SK-N-SH (cell line): ENCODE data around the gene ZNF384.

ENCODE experiments used
- CHD2 ChIP-seq: fragments of 150-350 bp; IDR thresholded peaks from 2 replicates; pipeline ENCODE4 v1.6.1; 2018; ENCODE audit warnings: low read length; ENCODE audit not compliant: partially characterized antibody
- EP300 ChIP-seq, 2 experiments: IDR thresholded peaks; 2 replicates each; pipeline versions ENCODE4 v1.4.0 to v1.6.1; 2012; ENCODE audit warnings: borderline replicate concordance in 1 of 2, low read depth in 1 of 2, low read length in 1 of 2
- FOXJ3 ChIP-seq: sonication (generic); formaldehyde crosslinking; IDR thresholded peaks from 2 replicates; pipeline ENCODE4 v1.5.1; 2020; ENCODE audit warnings: mild to moderate bottlenecking, missing genetic modification reagents
- FOXM1 ChIP-seq: IDR thresholded peaks from 2 replicates; pipeline ENCODE4 v1.4.0; 2012; ENCODE audit warnings: low read depth, mild to moderate bottlenecking
- NFIC ChIP-seq: IDR thresholded peaks from 2 replicates; pipeline ENCODE4 v1.4.0; 2012; ENCODE audit warnings: borderline replicate concordance
- RAD21 ChIP-seq: IDR thresholded peaks from 2 replicates; pipeline ENCODE4 v1.6.1; 2012; ENCODE audit warnings: mild to moderate bottlenecking, low read length
- REST ChIP-seq: IDR thresholded peaks from 2 replicates; pipeline ENCODE4 v1.6.1; 2012; ENCODE audit warnings: mild to moderate bottlenecking, low read depth, low read length, moderate library complexity
- SMC3 ChIP-seq: IDR thresholded peaks from 2 replicates; pipeline ENCODE4 v1.6.1; 2012; ENCODE audit warnings: low read depth, low read length, improper control_type of control experiment
- TAF1 ChIP-seq: IDR thresholded peaks from 2 replicates; pipeline ENCODE4 v1.6.1; 2012; ENCODE audit warnings: low read depth, mild to moderate bottlenecking, low read length, moderate library complexity, borderline replicate concordance
- YY1 ChIP-seq: IDR thresholded peaks from 2 replicates; pipeline ENCODE4 v1.4.0; 2012; ENCODE audit warnings: low read depth, mild to moderate bottlenecking
- TF ChIP-seq, protein P1 (sequence below): fragments of 200-600 bp; sonication (generic); IDR thresholded peaks from 2 replicates; pipeline ENCODE4 v1.6.1; 2017; ENCODE audit warnings: antibody characterized with exemption, mild to moderate bottlenecking, moderate library complexity

DNA sequence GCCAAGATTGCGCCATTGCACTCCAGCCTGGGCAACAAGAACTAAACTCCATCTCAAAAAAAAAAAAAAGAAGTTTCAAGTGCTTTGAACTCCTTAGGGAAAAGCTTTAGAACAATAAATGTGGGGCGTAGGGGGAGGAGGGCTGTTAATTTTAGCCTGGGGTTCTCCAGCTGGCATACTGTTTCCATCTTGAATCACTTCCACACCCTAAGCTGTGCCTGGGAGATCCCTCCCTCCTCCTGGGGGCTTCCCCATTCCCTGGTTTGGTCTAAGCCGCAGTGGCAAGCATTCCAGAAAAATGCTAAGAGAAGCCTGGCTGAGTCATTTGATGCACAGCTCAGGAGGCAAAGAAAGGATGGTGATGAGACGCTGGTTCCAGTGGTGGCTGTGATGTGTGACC, 2.3 kb upstream of the ZNF384 start:
- TF ChIP-seq, protein P1, sequence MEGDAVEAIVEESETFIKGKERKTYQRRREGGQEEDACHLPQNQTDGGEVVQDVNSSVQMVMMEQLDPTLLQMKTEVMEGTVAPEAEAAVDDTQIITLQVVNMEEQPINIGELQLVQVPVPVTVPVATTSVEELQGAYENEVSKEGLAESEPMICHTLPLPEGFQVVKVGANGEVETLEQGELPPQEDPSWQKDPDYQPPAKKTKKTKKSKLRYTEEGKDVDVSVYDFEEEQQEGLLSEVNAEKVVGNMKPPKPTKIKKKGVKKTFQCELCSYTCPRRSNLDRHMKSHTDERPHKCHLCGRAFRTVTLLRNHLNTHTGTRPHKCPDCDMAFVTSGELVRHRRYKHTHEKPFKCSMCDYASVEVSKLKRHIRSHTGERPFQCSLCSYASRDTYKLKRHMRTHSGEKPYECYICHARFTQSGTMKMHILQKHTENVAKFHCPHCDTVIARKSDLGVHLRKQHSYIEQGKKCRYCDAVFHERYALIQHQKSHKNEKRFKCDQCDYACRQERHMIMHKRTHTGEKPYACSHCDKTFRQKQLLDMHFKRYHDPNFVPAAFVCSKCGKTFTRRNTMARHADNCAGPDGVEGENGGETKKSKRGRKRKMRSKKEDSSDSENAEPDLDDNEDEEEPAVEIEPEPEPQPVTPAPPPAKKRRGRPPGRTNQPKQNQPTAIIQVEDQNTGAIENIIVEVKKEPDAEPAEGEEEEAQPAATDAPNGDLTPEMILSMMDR: no peak
- TF ChIP-seq FOXM1 (no peak), TAF1 (no peak), RAD21 (no peak), NFIC (no peak), YY1 (no peak), CHD2 (no peak), REST (no peak), SMC3 (no peak), FOXJ3 (CRISPR knock-in tag) (no peak), EP300 (IDR thresholded peaks at IDR 0.05; ENCODE audit: borderline replicate concordance in 1 of 2, low read depth in 1 of 2, low read length in 1 of 2) (no peak)
